Thoracic aorta (tissue), 2 donors: ENCODE measurements around the gene SYNGR4. TPM values are rescaled to one million over a fixed set of nuclear protein-coding genes. Genes with fewer than 3 reads are reported as not detected.

Experiments used
- ATAC-seq: fragments of 150-250 bp; one replicate; pipeline ENCODE4 v1.8.0; 2017; ENCODE audit warnings: low read depth; ENCODE audit not compliant: insufficient number of reproducible peaks, low FRiP score
- DNase-seq: peaks from one replicate; pipeline ENCODE4 v3.0.0-alpha.2; 2020; ENCODE audit warnings: low spot score
- H3K27ac ChIP-seq, 2 donors: fragments of 200-600 bp; sonication (generic); 1 replicate in 1 of 2; 2 replicates in 1 of 2; pipeline ENCODE4 v1.5.1; 2016; ENCODE audit warnings: mild to moderate bottlenecking in 2 of 2, moderate library complexity in 2 of 2
- H3K27me3 ChIP-seq: fragments of 200-600 bp; sonication (generic); replicated peaks from 2 replicates; pipeline ENCODE4 v1.6.0; 2016; ENCODE audit warnings: mild to moderate bottlenecking; ENCODE audit not compliant: insufficient read depth
- H3K36me3 ChIP-seq: fragments of 200-600 bp; sonication (generic); one replicate; pipeline ENCODE4 v1.5.1; 2016
- H3K4me1 ChIP-seq, 2 donors: fragments of 200-600 bp; sonication (generic); 1 replicate in 1 of 2; 2 replicates in 1 of 2; pipeline versions ENCODE4 v1.5.1 to v1.6.0; 2016; ENCODE audit warnings: low read depth in 2 of 2, mild to moderate bottlenecking in 1 of 2; ENCODE audit not compliant: control insufficient read depth in 1 of 2
- H3K4me3 ChIP-seq: fragments of 200-600 bp; sonication (generic); 2 replicates; pipeline ENCODE4 v1.5.1; 2016; ENCODE audit warnings: mild to moderate bottlenecking
- H3K9me3 ChIP-seq: fragments of 200-600 bp; sonication (generic); 2 replicates; pipeline ENCODE4 v1.5.1; 2016
- CTCF ChIP-seq: fragments of 200-600 bp; sonication (generic); IDR thresholded peaks from one replicate; pipeline ENCODE4 v1.5.1; 2019; ENCODE audit warnings: antibody characterized with exemption
- total RNA-seq, 2 donors: library from RNA; depleted of rRNA; stranded (reverse); fragments of >200 nt; gene quantifications; one replicate each; pipeline versions ENCODE4 v1.1.0 to v1.2.3, GENCODE V29; 2016

The SYNGR4 gene
- total RNA-seq, 2 donors from 2014 or later = not detected

- Histone ChIP-seq H3K9me3 (no peaks in the 10 kb centered on the region), H3K27ac (no peak overlapping the region), H3K4me3 (no peak overlapping the region), H3K27me3 (no peaks in the 10 kb centered on the region), H3K36me3 (no peaks in the 10 kb centered on the region), H3K4me1 (no peaks in the 10 kb centered on the region)
- DNase-seq = no peak
- no peak for TF ChIP-seq CTCF
- no peak for ATAC-seq
Measured at GRCh38 chr19:48342841-48343540, 21.2 kb upstream of the SYNGR4 start.

- DNase-seq = no peak
- H3K36me3 ChIP-seq = no peaks in the 10 kb centered on the region
- H3K9me3 ChIP-seq = no peaks in the 10 kb centered on the region
- TF ChIP-seq CTCF = no peak
- H3K27me3 ChIP-seq = no peaks in the 10 kb centered on the region
- no peak overlapping the region for H3K4me3 ChIP-seq
- ATAC-seq = no peak
- H3K4me1 ChIP-seq = no peaks in the 10 kb centered on the region
- H3K27ac ChIP-seq = no peak overlapping the region
Measured at GRCh38 chr19:48344892-48345291, 19.3 kb upstream of the SYNGR4 start.

GRCh38 chr19:48346191-48346590 is 18.0 kb upstream of the SYNGR4 start:
- H3K27ac ChIP-seq = no peak overlapping the region
- no peak overlapping the region for H3K4me3 ChIP-seq
- H3K36me3 ChIP-seq = no peaks in the 10 kb centered on the region
- TF ChIP-seq CTCF = no peak
- H3K9me3 ChIP-seq = no peaks in the 10 kb centered on the region
- no peaks in the 10 kb centered on the region for H3K4me1 ChIP-seq
- H3K27me3 ChIP-seq = no peaks in the 10 kb centered on the region
- ATAC-seq (no peak), DNase-seq (no peak)

- no peaks in the 10 kb centered on the region for H3K4me1 ChIP-seq
- H3K27ac ChIP-seq = no peak overlapping the region
- no peaks in the 10 kb centered on the region for H3K27me3 ChIP-seq
- TF ChIP-seq CTCF = no peak
- no peak overlapping the region for H3K4me3 ChIP-seq
- H3K36me3 ChIP-seq = no peaks in the 10 kb centered on the region
- DNase-seq = no peak
- H3K9me3 ChIP-seq = no peaks in the 10 kb centered on the region
- ATAC-seq = no peak
Measured at GRCh38 chr19:48348045-48348444, 16.1 kb upstream of the SYNGR4 start.

- no peak for ATAC-seq
- no peak overlapping the region for H3K27ac ChIP-seq
- H3K36me3 ChIP-seq = no peaks in the 10 kb centered on the region
- no peak for DNase-seq
- H3K4me1 ChIP-seq = no peaks in the 10 kb centered on the region
- H3K27me3 ChIP-seq = no peaks in the 10 kb centered on the region
- H3K9me3 ChIP-seq = no peaks in the 10 kb centered on the region
- no peak for TF ChIP-seq CTCF
- no peak overlapping the region for H3K4me3 ChIP-seq
Measured at GRCh38 chr19:48348737-48349136, 15.4 kb upstream of the SYNGR4 start.
